ENCODE measurements around the gene EDIL3. TPM values are rescaled to one million over a fixed set of nuclear protein-coding genes. Genes with fewer than 3 reads are reported as not detected.

Gene EDIL3
- total and polyA plus RNA-seq, 9 of the 15 experiments (the other 6 are each of a cell fraction or from before 2014, with no cell fraction given) = 0.09 TPM; not detected in 8

DNA sequence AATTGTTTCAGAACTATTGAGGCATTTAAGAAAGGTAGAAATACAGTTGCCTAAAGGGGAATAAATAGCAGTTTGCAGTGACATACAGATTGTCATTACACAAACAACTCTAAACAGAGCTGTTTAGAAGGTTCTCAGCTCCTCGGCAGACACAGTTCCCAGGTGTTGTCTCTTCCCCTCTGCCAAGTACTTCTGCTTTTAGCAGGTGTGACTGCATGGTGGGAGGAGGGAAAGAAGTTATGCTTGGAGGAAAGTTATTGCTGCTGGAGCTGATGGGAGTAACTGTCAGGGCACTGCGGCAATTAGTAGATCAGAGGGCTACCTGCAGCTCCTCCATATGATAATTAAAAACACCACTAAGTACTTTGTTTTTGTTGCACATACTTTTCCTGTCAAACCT lies 14.5 kb downstream of the EDIL3 start:
- no peaks in the 10 kb centered on the region for H3K4me1 ChIP-seq (replicated peaks in 1 of 2; ENCODE audit: control insufficient read depth in 2 of 2, insufficient read depth in 2 of 2, low read length in 2 of 2)
- no peaks in the 10 kb centered on the region for H3K27me3 ChIP-seq (ENCODE audit: control insufficient read depth in 2 of 2, insufficient read depth in 2 of 2, low read length in 2 of 2)
- no TSS peak for BruUV-seq (replicated peaks)
- ChIA-PET POLR2A (no interaction called here), CTCF (ENCODE audit: low intra/inter-chr PET ratio) (no interaction called here)
- H3K9me1 ChIP-seq (ENCODE audit: control insufficient read depth, insufficient read depth, low read length) = no peaks in the 10 kb centered on the region
- H3K9me3 ChIP-seq (replicated peaks; ENCODE audit: control insufficient read depth, insufficient read depth, low read depth, low read length) = no peaks in the 10 kb centered on the region
- DNase-seq (ENCODE audit: extremely low read depth in 1 of 4, low spot score in 3 of 4) (no peak), FAIRE-seq (no peak), ATAC-seq (no peak)
- H3K27ac ChIP-seq (ENCODE audit: extremely low read depth, low read depth, low read length) = no peak overlapping the region
- intact Hi-C loops (cut with micrococcal nuclease) (no loop called here), in situ Hi-C loops (cut with MboI) (no loop called here)
- no peaks in the 10 kb centered on the region for H4K20me1 ChIP-seq (replicated peaks; ENCODE audit: control insufficient read depth, insufficient read depth, low read length)
- no peak overlapping the region for H3K9ac ChIP-seq (ENCODE audit: insufficient read depth in 1 of 2, low read depth in 2 of 2, low read length in 2 of 2)
- 4% methylated on average over 2 of the region's 2 CpGs for WGBS (ENCODE audit: insufficient coverage, low coverage, missing lambda C conversion rate)
- no peak overlapping the region for H2AFZ ChIP-seq (ENCODE audit: low read depth, low read length)
- H3K4me3 ChIP-seq = no peak overlapping the region
- H3K4me2 ChIP-seq (ENCODE audit: insufficient read depth, low read length) = no peak overlapping the region
- H3K79me2 ChIP-seq (ENCODE audit: control insufficient read depth, insufficient read depth, low read length) = no peaks in the 10 kb centered on the region
- H3K36me3 ChIP-seq (ENCODE audit: control insufficient read depth, insufficient read depth, low read length) = no peaks in the 10 kb centered on the region
- no peak for TF ChIP-seq ZBTB43 (CRISPR knock-in tag; IDR thresholded peaks at IDR 0.05)

DNA sequence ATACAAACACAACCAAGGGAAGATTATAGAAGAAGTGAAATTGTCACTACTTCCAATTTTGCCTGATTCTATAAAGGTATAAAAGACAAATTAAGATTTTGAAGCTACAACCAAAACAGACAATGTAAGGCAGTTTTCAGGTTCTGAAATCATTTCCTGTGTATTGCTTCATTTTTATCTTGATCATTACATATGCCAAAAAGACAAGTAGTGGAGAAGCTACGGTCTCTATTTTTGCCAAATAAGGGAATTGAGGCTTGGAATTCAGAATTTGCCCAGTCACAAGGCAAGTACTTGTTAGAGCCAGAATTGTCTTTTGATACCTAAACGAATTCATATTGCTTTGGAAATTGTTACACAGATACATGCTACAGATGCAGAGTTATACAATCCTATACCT lies 20.6 kb downstream of the EDIL3 start:
- Histone ChIP-seq H3K9ac (ENCODE audit: insufficient read depth in 1 of 2, low read depth in 2 of 2, low read length in 2 of 2) (no peak overlapping the region), H3K27ac (ENCODE audit: extremely low read depth, low read depth, low read length) (no peak overlapping the region), H3K4me2 (ENCODE audit: insufficient read depth, low read length) (no peak overlapping the region), H3K4me1 (replicated peaks in 1 of 2; ENCODE audit: control insufficient read depth in 2 of 2, insufficient read depth in 2 of 2, low read length in 2 of 2) (no peaks in the 10 kb centered on the region), H3K27me3 (ENCODE audit: control insufficient read depth in 2 of 2, insufficient read depth in 2 of 2, low read length in 2 of 2) (no peaks in the 10 kb centered on the region), H3K9me1 (ENCODE audit: control insufficient read depth, insufficient read depth, low read length) (no peaks in the 10 kb centered on the region), H3K79me2 (ENCODE audit: control insufficient read depth, insufficient read depth, low read length) (no peaks in the 10 kb centered on the region), H3K9me3 (replicated peaks; ENCODE audit: control insufficient read depth, insufficient read depth, low read depth, low read length) (no peaks in the 10 kb centered on the region), H2AFZ (ENCODE audit: low read depth, low read length) (no peak overlapping the region), H3K36me3 (ENCODE audit: control insufficient read depth, insufficient read depth, low read length) (no peaks in the 10 kb centered on the region), H3K4me3 (no peak overlapping the region), H4K20me1 (replicated peaks; ENCODE audit: control insufficient read depth, insufficient read depth, low read length) (no peaks in the 10 kb centered on the region)
- WGBS (ENCODE audit: insufficient coverage, low coverage, missing lambda C conversion rate) = 0% methylated on average over 2 of the region's 2 CpGs
- in situ Hi-C loops (cut with MboI) = no loop called here
- intact Hi-C loops (cut with micrococcal nuclease) = no loop called here
- DNase-seq (ENCODE audit: extremely low read depth in 1 of 4, low spot score in 3 of 4) (no peak), FAIRE-seq (no peak), ATAC-seq (no peak)
- TF ChIP-seq PML (IDR thresholded peaks at IDR 0.05; ENCODE audit: low read length) (no peak), ZNF165 (CRISPR knock-in tag; IDR thresholded peaks at IDR 0.05; ENCODE audit: borderline replicate concordance) (no peak), U2AF2 (optimal IDR thresholded peaks at IDR 0.05; ENCODE audit: low read depth, low read length) (no peak), SNAPC5 (CRISPR knock-in tag; IDR thresholded peaks at IDR 0.05) (no peak), PHF20 (IDR thresholded peaks at IDR 0.05; ENCODE audit: partially characterized antibody) (no peak)
- no TSS peak for BruUV-seq (replicated peaks)
- POLR2A ChIA-PET = no interaction called here
- CTCF ChIA-PET (ENCODE audit: low intra/inter-chr PET ratio) = no interaction called here

All from K562 (cell line).